ENCODE data around the gene ERI3.
A peak's percentile ranks its signal among the peaks of the same experiment; 100 is the strongest.

ERI3 gene

GRCh38 chr1:44347280-44347679 is 7.8 kb downstream of the ERI3 start:
- no peak for DNase-seq

- no peak for DNase-seq
Observed at GRCh38 chr1:44346878-44347277, 8.2 kb downstream of the ERI3 start.

GRCh38 chr1:44346184-44346583 is 8.9 kb downstream of the ERI3 start:
- DNase-seq: no peak

- DNase-seq: no peak
Observed at GRCh38 chr1:44345187-44345775, 9.8 kb downstream of the ERI3 start.

DNA sequence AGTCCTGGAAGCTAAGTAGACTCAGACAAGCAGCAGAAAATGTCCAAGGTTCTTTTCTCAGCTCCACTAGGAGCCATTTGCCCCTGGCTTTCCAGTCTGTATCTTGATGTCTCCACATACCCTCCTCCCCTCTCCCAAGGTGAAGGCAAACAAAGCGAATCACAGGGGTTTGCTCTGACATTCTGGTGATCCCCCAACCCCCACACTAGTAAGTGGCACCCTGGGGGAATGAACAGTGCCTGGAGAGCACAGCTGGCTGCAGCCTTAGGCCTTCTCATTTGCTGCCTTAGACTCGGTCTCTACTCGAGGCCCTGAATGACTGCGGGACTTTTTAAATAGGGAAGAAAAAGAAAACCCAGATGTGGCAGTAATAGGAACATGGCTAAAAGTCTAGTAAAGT is 15.3 kb downstream of the ERI3 start:
- no peak for DNase-seq

GRCh38 chr1:44338136-44338535 is 16.9 kb downstream of the ERI3 start:
- DNase-seq: no peak

DNA sequence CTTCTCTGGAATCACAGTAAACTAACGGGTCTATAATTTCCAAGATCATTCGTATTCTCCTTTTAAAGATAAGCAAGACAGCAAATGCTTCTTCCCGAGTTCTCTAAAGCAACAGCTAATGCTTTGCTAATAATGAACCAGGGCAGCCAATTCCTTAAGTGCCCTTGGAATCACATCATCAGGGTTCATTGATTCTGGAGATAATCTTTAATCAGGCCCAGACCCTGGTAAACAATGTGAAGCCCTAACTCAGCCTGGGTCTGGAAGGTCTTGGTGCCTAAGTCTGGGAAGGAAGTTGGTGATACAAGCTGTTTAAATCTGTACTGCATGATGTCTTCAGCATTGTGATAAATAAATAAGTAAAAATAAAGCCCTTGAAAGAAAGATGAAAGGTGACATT is 18.4 kb downstream of the ERI3 start:
- no peak for DNase-seq

DNA sequence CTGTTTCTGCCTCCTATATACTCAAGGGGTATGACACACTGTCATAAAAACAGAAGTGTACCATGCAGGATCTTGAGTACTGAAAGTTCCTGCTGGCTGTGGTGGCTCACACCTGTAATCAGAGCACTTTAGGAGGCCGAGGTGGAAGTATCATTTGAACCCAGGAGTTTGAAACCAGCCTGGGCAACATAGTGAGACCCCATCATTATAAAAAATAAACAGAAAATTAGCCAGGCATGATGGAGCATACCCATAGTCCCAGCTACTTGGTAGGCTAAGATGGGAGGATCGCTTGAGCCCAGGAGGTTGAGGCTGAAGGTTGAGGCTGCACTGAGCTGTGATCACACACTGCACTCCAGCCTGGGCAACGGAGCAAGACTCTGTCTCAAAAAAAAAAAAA is 20.1 kb downstream of the ERI3 start:
- no peak for DNase-seq

DNA sequence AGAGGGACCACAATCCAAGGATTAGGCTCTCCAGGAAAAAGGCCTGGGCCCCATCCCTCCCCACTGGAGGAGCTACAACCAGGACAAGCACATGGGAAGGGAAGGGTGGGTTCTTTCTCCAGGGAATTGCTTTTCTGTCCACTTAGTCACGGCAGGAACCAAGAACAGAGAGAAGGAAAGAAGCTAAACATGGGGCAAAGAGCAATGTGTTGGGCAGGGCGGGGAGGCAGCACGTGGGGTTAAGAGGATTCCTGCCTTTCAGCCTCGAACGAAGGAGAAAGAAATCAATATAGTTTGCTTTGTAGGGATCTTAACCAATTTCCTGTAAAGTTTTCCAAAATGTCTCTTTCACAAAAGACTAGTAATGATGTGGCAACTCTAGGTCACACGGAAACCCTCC is 21.7 kb downstream of the ERI3 start:
- no peak for DNase-seq

DNA sequence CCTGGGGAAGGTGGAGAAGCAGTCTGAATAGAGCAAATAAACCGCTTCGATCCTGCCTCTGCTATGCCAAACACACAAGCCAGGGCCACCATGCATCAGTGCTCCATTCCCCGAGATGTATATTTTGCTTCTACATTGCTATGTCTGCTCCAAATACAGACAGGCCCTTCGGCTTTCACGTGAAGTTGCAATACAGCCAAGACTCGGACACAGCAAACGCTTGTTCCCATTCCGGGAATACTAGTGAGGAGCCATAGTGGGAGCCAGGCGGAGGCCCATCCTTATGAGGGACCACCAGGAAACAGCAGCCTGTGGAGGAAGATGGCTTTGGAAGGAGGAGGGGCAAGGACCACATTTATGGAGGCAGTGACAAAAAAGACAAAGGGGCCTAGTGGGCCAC is 22.6 kb downstream of the ERI3 start:
- DNase-seq: no peak

GRCh38 chr1:44330935-44331334 is 24.1 kb downstream of the ERI3 start:
- DNase-seq: no peak

DNA sequence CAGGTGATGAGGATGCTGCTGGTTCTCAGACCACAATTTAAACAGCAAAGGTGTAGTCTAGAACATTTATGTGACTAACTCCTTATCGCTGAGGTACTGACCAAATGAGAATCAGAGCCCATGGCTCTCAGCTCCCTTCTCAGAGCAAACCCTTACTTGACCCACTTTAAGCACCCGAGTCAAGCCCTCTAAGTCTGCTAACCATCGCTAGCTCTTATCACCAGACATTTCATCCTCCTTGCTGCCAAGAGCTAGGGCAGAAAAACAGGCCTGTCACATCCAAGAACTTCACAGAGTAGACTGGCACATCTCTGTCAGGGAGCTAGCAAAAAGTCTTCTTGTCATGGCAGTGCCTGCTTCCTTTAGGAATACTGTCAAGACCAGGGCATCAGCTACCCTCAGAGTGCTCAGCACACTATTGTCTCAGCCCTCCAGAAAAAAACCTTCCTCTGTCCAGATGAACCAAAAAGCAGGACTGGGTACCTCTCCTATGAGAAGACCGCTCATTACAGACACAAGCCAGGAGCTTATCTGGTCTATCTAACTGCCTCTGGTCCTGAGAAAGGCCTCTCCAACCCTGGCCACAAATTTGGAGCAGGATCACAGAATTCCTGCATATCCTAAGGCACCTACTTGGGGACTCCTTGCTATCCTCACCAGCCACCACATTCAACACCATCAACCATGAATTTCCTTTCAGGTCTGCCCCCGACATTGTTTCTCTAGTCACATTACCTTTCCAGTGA is 26.2 kb downstream of the ERI3 start:
- no peak for DNase-seq

- no peak for DNase-seq
Observed at GRCh38 chr1:44327679-44328491, 27.2 kb downstream of the ERI3 start.

DNA sequence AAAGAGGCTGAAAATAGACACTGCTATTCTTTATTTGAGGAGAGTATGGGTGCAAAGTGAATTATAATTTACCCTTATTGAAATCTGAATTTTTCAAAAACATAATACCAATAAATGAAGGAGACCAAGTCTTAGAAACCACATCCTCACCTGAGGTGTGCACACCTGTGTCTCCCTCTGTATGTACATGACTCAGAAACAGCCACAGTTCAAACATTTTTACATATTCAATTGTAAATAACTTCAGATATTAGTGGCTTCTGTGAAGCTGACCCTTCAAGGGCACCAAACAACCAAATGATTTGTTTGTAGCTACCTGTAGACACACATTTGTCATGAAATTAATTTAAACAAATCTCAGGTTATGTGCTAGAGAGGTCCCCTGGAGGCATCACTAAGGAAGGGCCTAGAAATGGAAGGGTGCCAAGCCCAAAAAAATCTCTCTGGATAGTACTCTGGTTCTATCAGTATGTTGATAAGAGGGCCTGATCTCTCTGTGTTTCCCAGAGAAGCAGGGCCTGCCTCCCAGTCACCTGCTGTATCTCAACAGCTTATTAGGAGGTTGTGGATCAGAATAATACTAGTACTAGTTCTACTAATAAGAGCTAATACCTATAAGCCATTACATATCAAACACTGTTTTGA is 28.1 kb downstream of the ERI3 start:
- no peak for DNase-seq

DNA sequence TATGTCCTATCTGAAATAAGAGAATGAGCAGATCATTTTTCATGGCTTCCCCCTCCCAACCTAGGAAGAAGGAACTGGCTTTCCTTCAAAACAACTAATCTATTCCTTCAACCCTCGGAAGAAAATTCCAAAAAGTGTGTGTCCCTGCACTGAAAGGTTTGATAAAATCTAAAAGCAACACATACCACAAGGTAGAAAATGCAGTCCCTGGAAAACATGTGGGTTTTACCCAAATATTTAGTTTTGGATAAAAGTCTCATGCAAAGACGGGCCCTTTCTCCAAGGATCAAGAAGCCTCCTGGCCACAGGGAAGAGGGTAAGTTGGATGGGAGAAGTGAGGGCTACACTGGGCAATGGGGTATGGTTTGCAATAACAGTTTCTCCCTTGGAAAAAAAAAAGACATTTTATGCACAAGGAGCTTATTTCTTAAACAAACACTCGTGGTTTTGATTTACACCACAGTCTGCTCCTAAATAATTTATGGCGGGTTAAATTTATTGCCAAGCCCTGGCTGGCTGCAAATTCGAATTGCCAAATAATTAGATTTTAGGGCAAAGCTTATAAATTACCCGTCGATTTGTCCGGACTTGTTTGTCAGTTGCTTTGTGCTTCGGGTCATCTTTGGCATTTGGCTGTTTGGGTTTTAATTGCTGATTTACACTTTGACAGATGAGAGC is 28.9 kb downstream of the ERI3 start:
- no peak for DNase-seq

DNA sequence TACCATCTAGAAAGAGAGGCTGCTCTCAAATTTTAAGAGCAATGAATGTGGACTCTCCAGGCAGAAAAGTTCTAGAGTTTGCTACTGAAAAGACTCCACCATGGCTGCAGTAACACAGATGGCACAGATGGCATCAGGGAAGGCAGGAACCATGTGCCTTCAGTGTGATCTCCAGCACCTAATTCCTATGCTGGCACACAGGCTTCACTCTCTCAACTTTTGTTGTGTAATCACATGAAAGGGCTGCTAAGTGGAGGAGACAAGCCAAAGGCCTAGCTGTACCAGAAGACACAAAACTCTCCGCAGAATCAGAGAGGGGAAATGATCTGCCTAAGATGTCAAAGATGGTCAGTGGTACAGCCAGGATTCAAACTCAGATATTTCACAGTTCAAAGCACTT is 31.1 kb downstream of the ERI3 start:
- no peak for DNase-seq

- DNase-seq: no peak
Observed at GRCh38 chr1:44322367-44322766, 32.7 kb downstream of the ERI3 start.

DNA sequence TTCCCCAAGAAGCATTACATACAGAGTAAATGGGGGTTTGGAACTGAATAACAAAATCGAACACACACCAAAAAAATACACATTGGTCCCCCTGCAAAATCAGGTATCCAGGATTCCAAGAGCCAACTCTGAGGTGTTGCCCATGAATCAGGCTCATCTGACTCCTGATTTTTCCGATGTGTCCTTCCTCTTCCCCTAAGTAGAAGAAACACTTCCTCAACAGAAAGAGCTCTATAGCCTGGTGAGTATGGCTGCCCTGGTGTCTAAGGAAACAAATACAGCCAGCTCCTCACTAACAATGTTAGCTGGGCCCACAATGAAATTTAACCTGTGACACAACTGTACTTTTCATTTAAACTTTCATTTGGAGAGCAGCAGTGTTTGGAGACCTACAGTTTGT is 33.6 kb downstream of the ERI3 start:
- DNase-seq: no peak

- DNase-seq: peak; percentile 9
Observed at GRCh38 chr1:44318097-44319088, 36.7 kb downstream of the ERI3 start.

DNA sequence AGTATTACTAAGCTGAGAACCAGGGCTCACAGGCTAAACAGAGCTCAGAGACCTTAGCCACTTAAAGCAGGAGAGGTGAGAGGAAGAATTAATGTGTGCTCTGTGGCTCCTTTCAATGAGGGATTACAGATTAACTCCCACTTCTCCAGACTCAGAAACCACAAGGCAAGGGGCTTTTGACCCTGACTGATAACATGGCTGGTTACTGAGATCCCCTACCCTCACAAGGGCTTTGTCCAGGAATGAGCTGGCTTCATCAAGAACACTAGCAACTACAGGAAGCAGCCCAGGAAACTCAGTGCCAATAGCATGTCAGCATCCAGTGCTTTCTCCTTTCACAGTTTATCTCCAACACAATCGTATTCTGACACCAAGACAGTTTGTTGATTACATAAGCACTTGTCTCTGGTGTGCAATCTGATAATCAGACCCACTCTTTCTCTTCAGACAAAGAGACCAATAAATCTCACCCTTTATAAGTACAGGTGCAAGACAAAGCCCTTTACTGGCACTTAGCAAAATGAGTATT is 38.8 kb downstream of the ERI3 start:
- DNase-seq: no peak

DNA sequence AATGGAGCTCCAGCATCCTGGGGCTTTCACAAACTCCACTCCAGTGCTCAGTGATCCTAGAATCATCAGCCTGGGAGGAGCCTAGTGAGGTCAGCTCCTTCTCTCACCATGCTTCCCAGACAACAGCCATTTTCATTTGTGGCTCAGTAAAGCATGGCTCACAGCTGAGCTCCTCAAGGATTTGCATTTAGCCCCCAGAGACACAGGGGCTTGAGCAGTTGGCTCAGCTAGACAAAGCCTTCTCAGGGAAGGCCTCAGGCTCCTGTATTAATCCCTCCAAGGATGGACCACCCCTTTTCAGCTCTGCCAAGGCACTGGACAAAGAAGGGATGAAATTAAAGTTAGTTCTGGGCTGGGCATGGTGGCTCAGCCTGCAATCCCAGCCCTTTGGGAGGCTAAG is 39.5 kb downstream of the ERI3 start:
- DNase-seq: no peak

All from T-helper 9 cell (primary cell).